A673 (cell line): ENCODE results near the gene TMEM178A.

Source experiments
- CTCF ChIP-seq: fragments of 300-800, 200-600 bp; sonication (generic); conservative IDR thresholded peaks from 2 replicates; pipeline ENCODE4 v1.5.1; 2017; ENCODE audit warnings: low read depth, mild to moderate bottlenecking, antibody characterized with exemption, low read length, moderate library complexity, mixed read lengths
- EZH2 ChIP-seq: fragments of 200-600 bp; sonication (generic); IDR thresholded peaks from 2 replicates; pipeline ENCODE4 v1.6.1; 2017; ENCODE audit warnings: borderline replicate concordance, low read depth, mild to moderate bottlenecking, mixed read lengths, antibody characterized with exemption, low read length; ENCODE audit not compliant: poor library complexity, severe bottlenecking

- TF ChIP-seq CTCF = no peak
- no peak for TF ChIP-seq EZH2
These were observed 5.9 kb downstream of the TMEM178A start for GRCh38 chr2:39671604-39672003.
